HL-60 (cell line): ENCODE results near the gene RENBP.

Experiments
- DNase-seq, 2 experiments: peaks; one replicate each; pipeline ENCODE4 v3.0.0-alpha.2; 2010 to 2020; ENCODE audit warnings: low read depth in 1 of 2, low spot score in 1 of 2
- H3K27ac ChIP-seq: fragments of 250-450 bp; sonication (Bioruptor Pico); replicated peaks from 2 replicates; pipeline ENCODE4 v1.5.1; 2020; ENCODE audit warnings: mild to moderate bottlenecking, moderate library complexity
- H3K27me3 ChIP-seq: fragments of 250-450 bp; sonication (Bioruptor Pico); 2 replicates; pipeline ENCODE4 v1.5.1; 2021; ENCODE audit warnings: mild to moderate bottlenecking, moderate library complexity; ENCODE audit not compliant: insufficient read depth, poor library complexity, severe bottlenecking
- H3K4me3 ChIP-seq: replicated peaks from 2 replicates; pipeline ENCODE4 v1.5.1; 2011; ENCODE audit warnings: mild to moderate bottlenecking, control low read depth, low read length; ENCODE audit not compliant: insufficient read depth
- GABPA ChIP-seq: IDR thresholded peaks from 2 replicates; pipeline ENCODE4 v1.6.1; 2012; ENCODE audit warnings: low read depth
- POLR2AphosphoS5 ChIP-seq: IDR thresholded peaks from 2 replicates; pipeline ENCODE4 v1.6.1; 2012; ENCODE audit warnings: low read depth
- SPI1 ChIP-seq: IDR thresholded peaks from 2 replicates; pipeline ENCODE4 v1.6.1; 2012; ENCODE audit warnings: low read depth, mild to moderate bottlenecking, borderline replicate concordance
- TF ChIP-seq, protein P1 (sequence below): IDR thresholded peaks from 2 replicates; pipeline ENCODE4 v1.6.1; 2012; ENCODE audit warnings: low read depth; ENCODE audit not compliant: insufficient replicate concordance
- TF ChIP-seq, protein P2 (sequence below): IDR thresholded peaks from one replicate; pipeline ENCODE4 v1.5.1; 2011; ENCODE audit warnings: low read length, control low read depth, inconsistent platforms; ENCODE audit not compliant: insufficient read depth

The RENBP gene

DNA sequence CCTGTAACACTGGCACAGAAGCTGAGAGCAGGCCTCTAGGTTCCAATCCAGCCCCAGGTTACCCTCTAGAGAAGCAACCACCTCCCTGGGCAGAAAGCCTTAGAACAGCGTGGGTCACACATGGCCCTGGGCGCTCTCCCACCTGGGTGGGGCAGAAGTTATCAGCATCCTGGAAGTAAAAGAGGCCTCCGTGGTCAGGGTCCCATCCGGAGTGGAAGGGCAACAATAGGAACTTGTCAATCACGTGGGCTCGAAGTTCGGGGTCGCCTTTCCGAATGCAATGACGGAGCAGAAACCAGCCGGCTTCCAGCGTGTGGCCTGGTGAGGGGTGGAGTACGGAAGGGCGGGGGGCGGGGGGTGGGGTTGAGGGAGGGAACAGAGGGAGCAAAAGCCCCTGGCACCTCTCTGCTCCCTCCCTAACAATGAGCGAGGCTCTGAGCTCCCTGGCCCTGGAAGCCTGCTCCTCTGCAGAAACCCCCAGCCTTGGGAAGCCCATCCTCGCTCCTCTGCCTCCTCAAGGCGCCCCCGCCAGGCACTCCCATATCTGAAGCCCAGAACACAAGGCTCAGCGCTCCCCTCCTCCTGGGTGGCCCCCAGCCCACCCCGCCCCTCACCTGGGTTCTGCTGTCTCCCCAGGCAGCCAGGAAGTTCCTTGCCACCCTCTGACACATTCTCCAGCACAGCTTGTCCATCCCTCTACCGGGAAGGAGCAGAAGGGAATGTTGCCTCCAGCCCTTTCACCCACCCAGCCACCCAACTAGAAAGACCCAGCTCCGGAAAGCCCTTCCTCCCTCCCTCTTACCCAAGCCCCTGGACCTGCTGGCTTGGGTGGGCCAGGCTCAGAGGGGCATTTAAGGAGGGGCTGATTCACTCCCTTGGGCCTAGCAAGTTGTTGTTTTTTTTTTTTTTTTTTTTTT is 2.8 kb downstream of the RENBP start:
- Histone ChIP-seq H3K27ac (no peak overlapping the region), H3K4me3 (no peak overlapping the region), H3K27me3 (no peaks in the 10 kb centered on the region)
- TF ChIP-seq GABPA (no peak), POLR2AphosphoS5 (no peak), SPI1 (no peak)
- TF ChIP-seq, protein P1, sequence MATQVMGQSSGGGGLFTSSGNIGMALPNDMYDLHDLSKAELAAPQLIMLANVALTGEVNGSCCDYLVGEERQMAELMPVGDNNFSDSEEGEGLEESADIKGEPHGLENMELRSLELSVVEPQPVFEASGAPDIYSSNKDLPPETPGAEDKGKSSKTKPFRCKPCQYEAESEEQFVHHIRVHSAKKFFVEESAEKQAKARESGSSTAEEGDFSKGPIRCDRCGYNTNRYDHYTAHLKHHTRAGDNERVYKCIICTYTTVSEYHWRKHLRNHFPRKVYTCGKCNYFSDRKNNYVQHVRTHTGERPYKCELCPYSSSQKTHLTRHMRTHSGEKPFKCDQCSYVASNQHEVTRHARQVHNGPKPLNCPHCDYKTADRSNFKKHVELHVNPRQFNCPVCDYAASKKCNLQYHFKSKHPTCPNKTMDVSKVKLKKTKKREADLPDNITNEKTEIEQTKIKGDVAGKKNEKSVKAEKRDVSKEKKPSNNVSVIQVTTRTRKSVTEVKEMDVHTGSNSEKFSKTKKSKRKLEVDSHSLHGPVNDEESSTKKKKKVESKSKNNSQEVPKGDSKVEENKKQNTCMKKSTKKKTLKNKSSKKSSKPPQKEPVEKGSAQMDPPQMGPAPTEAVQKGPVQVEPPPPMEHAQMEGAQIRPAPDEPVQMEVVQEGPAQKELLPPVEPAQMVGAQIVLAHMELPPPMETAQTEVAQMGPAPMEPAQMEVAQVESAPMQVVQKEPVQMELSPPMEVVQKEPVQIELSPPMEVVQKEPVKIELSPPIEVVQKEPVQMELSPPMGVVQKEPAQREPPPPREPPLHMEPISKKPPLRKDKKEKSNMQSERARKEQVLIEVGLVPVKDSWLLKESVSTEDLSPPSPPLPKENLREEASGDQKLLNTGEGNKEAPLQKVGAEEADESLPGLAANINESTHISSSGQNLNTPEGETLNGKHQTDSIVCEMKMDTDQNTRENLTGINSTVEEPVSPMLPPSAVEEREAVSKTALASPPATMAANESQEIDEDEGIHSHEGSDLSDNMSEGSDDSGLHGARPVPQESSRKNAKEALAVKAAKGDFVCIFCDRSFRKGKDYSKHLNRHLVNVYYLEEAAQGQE = no peak
- TF ChIP-seq, protein P2, sequence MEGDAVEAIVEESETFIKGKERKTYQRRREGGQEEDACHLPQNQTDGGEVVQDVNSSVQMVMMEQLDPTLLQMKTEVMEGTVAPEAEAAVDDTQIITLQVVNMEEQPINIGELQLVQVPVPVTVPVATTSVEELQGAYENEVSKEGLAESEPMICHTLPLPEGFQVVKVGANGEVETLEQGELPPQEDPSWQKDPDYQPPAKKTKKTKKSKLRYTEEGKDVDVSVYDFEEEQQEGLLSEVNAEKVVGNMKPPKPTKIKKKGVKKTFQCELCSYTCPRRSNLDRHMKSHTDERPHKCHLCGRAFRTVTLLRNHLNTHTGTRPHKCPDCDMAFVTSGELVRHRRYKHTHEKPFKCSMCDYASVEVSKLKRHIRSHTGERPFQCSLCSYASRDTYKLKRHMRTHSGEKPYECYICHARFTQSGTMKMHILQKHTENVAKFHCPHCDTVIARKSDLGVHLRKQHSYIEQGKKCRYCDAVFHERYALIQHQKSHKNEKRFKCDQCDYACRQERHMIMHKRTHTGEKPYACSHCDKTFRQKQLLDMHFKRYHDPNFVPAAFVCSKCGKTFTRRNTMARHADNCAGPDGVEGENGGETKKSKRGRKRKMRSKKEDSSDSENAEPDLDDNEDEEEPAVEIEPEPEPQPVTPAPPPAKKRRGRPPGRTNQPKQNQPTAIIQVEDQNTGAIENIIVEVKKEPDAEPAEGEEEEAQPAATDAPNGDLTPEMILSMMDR = no peak
- no peak for DNase-seq

DNA sequence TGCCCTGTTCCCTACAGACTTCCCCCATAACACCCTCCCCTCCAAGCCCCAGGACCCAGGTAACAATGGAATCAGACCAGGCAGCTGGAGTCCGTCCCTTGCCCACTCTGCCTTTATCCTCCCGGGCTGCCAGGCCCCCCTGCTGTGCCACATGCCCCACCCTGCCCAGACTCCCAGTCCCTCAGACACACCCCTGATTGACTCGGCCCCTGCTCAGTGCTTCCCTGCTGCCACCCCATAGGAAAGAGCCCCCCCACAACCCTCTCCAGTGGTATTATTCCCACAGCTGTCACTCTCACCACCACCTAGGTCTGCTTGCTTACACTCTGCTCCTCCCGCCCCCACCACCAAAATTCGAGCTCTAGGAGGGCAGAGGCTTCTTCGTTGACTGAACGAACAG is 4.9 kb downstream of the RENBP start:
- H3K27ac ChIP-seq = no peak overlapping the region
- DNase-seq = no peak
- no peak overlapping the region for H3K4me3 ChIP-seq
- TF ChIP-seq, protein P2 = no peak
- TF ChIP-seq GABPA (no peak), POLR2AphosphoS5 (no peak), SPI1 (no peak)
- TF ChIP-seq, protein P1 = no peak
- H3K27me3 ChIP-seq = no peaks in the 10 kb centered on the region

DNA sequence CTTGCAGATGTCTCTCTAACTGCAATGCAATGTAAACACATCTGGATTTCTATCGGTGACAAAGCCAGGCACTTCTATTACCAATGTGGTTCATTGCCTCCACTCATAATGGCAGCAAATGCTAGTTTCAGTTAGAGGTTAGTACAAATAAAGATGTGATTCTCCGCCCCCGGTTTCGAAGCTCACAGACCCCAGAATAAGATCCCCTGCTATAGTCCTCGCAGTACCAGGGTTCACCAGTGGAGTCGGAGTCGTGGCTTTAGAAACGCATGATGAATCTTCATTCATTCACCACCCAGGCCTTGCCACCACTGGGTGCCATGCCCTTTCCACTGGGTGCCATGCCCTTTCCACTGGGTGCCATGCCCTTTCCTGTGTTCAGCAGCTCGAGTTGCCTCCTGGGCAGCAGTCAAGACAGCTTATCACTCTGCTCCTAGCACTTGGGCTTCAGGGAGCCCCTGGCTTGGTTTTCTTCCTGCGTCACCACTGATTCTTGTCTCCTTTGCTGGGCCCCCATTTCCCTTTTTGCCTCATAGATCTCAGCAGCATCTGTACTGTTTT is 6.1 kb downstream of the RENBP start:
- H3K27me3 ChIP-seq = no peaks in the 10 kb centered on the region
- H3K4me3 ChIP-seq = no peak overlapping the region
- TF ChIP-seq, protein P2 = no peak
- no peak for TF ChIP-seq SPI1
- TF ChIP-seq, protein P1 = no peak
- TF ChIP-seq GABPA = no peak
- no peak for TF ChIP-seq POLR2AphosphoS5
- no peak for DNase-seq
- H3K27ac ChIP-seq = no peak overlapping the region
